ENCODE results near the gene PSKH1.
"Not testable (repeated sequence)": the region's sequence is repeated elsewhere in the genome, so short reads cannot be mapped to it uniquely, and the experiment has no call there.

The PSKH1 gene

DNA sequence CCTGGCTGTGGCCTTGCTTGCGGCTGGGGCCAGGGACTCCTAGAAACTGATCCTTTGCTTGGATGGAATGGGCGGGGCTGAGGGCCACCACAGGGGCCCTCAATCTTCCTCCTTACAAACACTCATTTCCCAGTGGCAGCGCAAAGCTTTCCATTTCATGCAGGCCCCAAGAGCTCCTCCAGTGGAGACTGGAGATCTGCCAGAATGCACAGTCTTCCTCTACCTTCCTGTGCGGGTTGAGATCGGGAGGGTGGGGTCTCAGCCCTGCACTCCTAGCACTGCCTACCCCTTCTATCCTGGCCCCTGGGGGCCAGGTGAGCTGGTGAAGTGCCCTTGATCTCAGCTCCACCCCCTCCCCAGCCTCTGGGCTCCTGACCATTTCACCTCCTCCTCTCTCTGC lies 6.7 kb upstream of the PSKH1 start:
- DNase-seq (ENCODE audit: low read depth) = no peak

GRCh38 chr16:67888331-67888730 lies 4.7 kb upstream of the PSKH1 start:
- DNase-seq (ENCODE audit: low read depth) = no peak

DNA sequence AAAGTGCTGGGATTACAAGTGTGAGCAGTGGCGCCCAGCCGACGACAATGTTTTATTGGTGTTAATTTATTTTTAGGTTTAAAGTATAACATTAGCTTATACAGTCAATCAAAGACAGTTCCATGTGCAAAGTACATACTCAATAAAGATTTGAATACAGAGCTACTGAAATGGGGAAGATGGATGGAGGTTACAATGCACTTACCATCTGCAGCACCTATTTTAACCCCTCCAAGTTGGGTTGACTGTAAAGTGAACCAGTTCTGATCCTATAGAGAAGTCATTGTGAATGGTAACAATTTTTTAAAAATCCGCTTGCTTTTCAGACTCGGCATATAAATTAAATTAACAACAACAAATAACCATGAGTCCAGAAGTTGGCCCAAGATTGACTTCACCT lies 679 bp upstream of the PSKH1 start:
- no peak for DNase-seq (ENCODE audit: low read depth)

DNA sequence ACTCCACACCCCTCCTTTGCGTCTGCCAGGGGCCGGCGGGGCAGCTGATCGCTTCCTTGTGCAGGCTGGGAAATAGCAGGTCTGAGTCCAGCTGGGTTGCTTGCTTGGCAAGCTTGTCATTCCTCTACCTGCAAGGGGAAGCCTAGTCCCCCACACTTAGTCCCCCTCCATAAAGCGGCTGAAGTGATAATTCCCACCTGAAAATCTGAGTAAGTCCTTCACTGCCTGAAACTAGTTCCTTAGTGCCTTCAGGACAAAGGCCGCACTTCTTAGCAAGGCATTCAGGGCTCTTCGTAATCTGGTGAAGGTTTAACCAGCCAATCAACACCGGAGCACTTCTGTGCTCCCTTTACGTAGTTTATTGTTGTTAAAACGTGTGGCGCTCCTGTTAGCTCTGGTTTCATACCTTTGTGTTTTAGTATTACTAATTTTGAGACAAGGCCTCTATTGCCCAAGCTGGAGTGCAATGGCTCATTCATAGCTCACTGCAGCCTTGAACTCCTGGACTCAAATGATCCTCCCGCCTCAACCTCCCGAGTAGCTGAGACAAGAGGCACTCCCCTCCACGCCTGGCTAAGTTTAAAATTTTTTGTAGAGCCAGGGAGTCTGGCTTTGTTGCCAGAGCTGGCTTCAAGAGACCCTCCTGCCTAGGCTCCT lies 817 bp downstream of the PSKH1 start:
- no peak for DNase-seq (ENCODE audit: low read depth)

DNA sequence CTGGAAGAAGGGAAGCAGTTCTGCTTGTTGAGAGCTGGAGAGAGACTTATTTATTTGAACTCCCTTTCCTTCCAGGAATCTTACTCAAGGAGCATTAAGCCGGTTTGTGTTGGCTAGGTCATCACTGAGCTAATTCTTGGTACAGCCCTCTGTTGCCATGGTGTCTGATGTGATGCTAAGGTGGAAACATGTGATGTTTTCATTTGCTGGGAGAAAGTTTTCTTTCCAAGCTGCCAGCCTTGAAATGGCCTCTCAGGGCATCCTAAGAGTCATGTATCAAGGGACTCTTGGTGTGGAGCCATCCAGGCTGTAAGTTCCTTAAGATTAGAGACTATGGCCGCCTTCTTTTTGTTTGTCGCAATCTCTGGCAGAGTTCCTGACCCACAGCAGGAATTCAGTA lies 4.2 kb downstream of the PSKH1 start:
- DNase-seq (ENCODE audit: low read depth) = no peak

- no peak for DNase-seq (ENCODE audit: low read depth)
These were observed 8.7 kb downstream of the PSKH1 start for GRCh38 chr16:67901734-67902133.

GRCh38 chr16:67902831-67903230 lies 9.8 kb downstream of the PSKH1 start:
- no peak for DNase-seq (ENCODE audit: low read depth)

- DNase-seq (ENCODE audit: low read depth) = no peak
These were observed 14.5 kb downstream of the PSKH1 start for GRCh38 chr16:67907397-67908180.

DNA sequence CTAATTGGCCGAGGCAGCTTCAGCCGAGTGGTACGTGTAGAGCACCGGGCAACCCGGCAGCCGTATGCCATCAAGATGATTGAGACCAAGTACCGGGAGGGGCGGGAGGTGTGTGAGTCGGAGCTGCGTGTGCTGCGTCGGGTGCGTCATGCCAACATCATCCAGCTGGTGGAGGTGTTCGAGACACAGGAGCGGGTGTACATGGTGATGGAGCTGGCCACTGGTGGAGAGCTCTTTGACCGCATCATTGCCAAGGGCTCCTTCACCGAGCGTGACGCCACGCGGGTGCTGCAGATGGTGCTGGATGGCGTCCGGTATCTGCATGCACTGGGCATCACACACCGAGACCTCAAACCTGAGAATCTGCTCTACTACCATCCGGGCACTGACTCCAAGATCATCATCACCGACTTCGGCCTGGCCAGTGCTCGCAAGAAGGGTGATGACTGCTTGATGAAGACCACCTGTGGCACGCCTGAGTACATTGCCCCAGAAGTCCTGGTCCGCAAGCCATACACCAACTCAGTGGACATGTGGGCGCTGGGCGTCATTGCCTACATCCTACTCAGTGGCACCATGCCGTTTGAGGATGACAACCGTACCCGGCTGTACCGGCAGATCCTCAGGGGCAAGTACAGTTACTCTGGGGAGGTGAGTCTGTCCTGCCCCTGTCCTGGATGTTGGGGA lies 16.1 kb downstream of the PSKH1 start:
- DNase-seq (ENCODE audit: low read depth) = no peak

- no peak for DNase-seq (ENCODE audit: low read depth)
These were observed 17.1 kb downstream of the PSKH1 start for GRCh38 chr16:67910158-67910557.

GRCh38 chr16:67914758-67915495 lies 21.9 kb downstream of the PSKH1 start:
- DNase-seq (ENCODE audit: low read depth) = no peak

DNA sequence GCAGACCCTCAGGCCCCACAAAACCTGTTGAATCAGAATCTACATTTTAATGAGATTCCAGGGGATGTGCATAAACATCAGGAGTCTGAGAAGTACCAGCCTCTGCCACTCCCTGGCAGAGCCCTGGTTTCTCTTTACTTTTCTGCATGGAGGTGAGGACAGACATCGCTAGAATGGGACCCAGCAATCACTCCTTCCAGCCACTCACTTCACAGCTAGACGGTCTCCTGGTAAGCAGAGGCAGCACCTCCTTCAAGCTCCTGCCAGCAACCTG lies 22.4 kb downstream of the PSKH1 start:
- not testable (repeated sequence) for DNase-seq (ENCODE audit: low read depth)

DNA sequence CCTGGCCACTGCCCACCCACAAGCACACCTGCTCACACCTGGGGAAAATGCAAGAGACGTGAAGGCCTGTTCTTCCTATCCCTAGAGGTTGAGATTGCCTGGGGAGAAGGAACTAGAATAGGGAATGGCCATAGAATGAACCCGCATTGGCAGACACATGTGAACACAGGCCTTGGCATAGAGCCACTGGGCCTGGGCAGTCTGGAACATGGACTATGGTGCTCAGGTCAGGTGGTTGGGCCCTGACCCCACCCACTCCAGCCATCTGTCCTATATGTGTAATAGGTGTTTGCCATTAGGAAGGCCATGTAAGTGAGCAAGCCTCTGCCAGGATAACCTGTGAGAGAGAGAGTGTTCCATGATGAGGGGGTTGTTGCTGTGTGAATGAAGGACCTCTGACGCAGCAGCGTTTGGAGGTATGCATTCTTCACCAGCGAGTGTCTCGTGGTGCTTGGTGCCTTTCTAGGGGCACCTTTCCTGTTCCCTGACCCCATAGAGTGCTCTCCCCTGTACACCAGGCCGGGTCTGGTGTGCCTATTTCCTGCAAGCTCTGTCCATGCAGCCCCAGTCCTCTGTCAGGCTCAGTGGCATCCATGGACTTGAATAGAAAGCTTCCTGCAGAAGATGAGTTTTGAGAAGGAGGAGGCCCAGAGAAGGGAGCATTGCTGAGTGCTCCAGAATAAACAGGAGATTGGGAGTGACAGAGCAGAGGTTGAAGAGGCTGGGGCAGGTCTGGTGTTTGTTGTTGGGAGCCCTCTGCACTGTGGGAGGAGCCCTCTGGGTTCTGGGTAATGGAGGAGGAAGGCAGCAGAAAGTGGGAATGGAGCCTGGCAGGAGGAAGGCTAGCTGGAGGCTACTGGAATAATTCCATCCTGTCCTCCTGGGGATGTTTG lies 23.0 kb downstream of the PSKH1 start:
- no peak for DNase-seq (ENCODE audit: low read depth)

- DNase-seq (ENCODE audit: low read depth) = no peak
These were observed 24.2 kb downstream of the PSKH1 start for GRCh38 chr16:67917140-67917851.

DNA sequence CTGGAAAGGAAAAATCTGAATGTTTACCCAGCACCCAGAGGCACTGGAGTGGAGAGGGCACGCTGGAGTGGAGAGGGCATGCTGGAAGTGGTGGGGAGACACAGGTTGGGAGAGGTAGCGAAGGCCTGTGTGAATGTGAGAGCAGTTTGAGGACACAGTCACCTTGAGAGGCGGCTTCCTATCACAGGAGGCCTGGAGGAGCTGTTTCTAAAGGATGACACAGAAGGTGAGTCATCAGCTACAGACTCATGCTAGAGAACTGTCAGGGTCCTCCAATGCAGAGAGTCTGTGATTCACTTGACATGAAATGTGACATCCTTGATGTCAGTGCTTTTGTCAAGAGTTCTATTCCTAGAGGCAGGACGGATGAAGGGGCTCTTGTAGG lies 24.8 kb downstream of the PSKH1 start:
- DNase-seq (ENCODE audit: low read depth) = peak; percentile 87

GRCh38 chr16:67919622-67920221 lies 26.7 kb downstream of the PSKH1 start:
- DNase-seq (ENCODE audit: low read depth) = no peak

DNA sequence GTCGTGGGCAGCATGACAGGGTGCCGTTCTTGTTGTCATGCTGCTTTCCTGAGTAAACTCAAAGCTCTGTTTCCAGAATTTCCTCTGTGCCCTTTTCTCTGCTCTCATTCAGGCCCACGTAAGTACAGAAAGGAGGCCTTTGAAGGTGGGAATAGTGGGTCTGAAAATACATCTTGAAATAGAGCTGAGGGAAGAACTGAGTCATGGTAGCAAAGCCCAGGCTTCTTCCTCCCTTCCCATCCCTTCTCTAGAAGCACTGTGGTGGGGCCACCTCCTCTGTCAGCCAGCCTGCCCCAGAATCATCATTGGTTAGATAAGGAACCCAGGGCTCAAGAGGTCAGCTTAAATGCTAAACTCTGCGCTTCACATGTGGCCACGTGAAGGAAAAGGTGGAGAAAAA lies 29.2 kb downstream of the PSKH1 start:
- DNase-seq (ENCODE audit: low read depth) = no peak

DNA sequence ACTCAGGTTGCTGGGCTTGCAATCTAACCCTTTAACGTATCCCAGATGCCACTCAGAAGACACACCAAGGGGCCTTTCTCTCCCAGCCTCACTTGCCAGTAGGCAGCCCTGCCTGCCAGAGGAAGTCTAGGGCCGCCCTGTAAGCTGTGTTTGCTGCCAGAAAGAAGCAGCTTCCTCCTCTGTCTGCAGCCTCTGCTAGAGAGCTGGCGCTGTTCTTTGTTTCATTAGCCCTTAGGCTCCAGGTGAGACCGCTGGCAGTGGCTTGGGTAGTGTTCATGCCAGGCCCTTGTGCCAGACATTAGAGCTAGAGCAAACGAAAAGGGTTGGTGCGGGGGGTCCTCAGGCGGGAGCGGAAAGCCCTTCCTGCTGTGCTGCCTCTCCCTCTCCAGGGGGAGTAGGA lies 29.7 kb downstream of the PSKH1 start:
- no peak for DNase-seq (ENCODE audit: low read depth)

DNA sequence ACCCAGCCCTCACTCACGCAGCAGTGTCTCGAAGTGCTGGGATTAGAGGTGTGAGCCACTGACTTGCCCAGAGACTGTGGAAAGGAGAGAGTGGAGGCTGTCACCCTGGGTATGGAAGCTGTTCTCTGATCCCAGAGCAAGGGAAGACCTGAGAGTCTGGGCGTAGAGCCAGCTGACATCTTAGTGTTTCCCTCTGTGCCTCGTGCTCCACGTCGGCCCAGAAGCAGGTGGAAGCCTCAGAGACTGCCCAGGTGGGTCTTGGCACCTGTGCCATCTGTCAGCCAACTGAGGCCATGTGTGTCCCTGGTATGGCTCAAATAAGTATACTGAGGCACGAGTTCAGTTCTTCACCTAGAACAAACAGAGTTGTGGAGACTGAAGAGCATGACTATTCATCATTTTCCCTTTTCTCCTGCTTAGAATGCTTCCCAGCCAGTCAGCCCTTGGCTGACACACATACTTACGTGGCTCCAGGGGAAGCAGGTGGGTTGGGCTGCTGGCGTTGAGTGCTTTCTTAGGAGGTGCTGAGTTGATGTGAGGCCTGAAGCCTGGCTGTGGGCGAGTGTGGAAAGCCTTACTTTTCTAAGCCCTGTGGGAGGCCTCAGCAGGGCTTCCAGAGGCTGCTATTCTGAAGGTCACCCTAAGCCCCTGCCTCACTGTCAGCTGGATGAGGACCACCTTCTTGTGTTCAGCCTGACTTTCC lies 30.5 kb downstream of the PSKH1 start:
- no peak for DNase-seq (ENCODE audit: low read depth)

All from HS-5 (cell line).